GM21529 (cell line): ENCODE results near the gene EEPD1.
"Not testable (repeated sequence)": the region's sequence is repeated elsewhere in the genome, so short reads cannot be mapped to it uniquely, and the experiment has no call there.

Source experiments
- ATAC-seq: cut with Tn5 transposase; IDR thresholded peaks from one replicate; pipeline ENCODE4 v1.9.1; 2021; ENCODE audit not compliant: unreplicated experiment

Gene EEPD1

GRCh38 chr7:36314491-36314890, 161.4 kb downstream of the EEPD1 start:
- no peak for ATAC-seq

- ATAC-seq = no peak
These were observed 162.4 kb downstream of the EEPD1 start for GRCh38 chr7:36315309-36315944.

GRCh38 chr7:36316319-36316718, 163.3 kb downstream of the EEPD1 start:
- ATAC-seq = no peak

GRCh38 chr7:36317276-36317675, 164.2 kb downstream of the EEPD1 start:
- ATAC-seq = no peak

GRCh38 chr7:36318116-36318515, 165.1 kb downstream of the EEPD1 start:
- ATAC-seq = no peak

- ATAC-seq = not testable (repeated sequence)
These were observed 168.2 kb downstream of the EEPD1 start for GRCh38 chr7:36321284-36321683.

GRCh38 chr7:36336390-36336789, 183.3 kb downstream of the EEPD1 start:
- ATAC-seq = no peak

- no peak for ATAC-seq
These were observed 185.2 kb downstream of the EEPD1 start for GRCh38 chr7:36338256-36338655.

GRCh38 chr7:36343548-36343947, 190.5 kb downstream of the EEPD1 start:
- ATAC-seq = no peak

GRCh38 chr7:36344622-36345021, 191.6 kb downstream of the EEPD1 start:
- ATAC-seq = no peak

GRCh38 chr7:36346260-36346831, 193.3 kb downstream of the EEPD1 start:
- ATAC-seq = no peak

- ATAC-seq = no peak
These were observed 195.2 kb downstream of the EEPD1 start for GRCh38 chr7:36348256-36348655.

GRCh38 chr7:36348771-36349170, 195.7 kb downstream of the EEPD1 start:
- ATAC-seq = no peak

GRCh38 chr7:36349626-36350025, 196.6 kb downstream of the EEPD1 start:
- ATAC-seq = no peak
